ENCODE measurements around the gene ANTXR2.

ANTXR2 gene

GRCh38 chr4:79982601-79983322 lies 90.3 kb downstream of the ANTXR2 start:
- DNase-seq: no peak

DNA sequence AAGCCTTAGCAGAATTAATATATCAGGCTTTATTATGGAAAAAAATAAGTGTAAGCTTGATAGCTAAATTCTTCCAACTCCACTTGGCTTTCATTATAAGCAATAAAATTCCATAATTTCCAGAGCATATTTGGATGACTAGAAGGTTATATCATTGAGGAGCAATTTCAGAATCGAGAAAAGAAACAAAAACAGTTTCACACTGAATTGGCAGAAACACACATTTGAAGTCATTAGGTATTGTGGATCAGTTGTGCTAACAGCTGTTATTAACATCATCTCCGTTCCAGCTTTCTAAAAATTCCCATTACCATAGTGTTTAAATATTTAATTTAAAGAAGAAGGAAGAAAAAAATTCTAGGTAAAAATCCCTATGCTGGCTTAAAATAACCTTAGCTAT lies 92.6 kb downstream of the ANTXR2 start:
- DNase-seq: no peak

DNA sequence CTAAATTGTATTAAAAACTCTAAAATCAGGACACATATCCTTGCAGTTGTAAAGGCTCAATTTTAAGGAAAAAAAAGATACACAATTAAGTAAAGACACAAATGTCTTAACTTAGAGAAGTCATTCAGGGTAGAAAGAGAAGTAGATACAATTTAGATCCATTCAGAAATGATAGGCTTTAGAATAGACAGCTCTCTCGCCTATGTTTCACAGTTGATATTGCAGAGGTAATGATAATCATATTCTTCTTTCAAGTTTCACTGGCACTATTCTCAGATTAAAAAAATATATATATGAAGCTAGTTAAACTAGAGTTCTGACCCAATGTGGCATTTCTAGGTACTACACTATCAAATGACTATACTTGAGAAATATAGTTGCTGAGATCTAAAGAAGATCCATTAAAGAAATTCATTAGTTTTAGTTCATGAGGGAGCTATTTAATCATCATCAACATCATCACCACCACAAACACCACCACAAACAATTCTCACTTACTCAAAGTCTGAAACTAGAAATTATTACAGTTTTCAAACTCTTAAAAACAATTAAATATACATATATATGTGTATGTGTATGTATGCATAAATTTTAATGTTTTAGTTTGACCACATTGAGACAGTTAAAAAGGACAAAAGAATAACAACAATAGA lies 93.1 kb downstream of the ANTXR2 start:
- DNase-seq: no peak

- no peak for DNase-seq
These were observed 95.7 kb downstream of the ANTXR2 start for GRCh38 chr4:79977131-79977840.

GRCh38 chr4:79964400-79965211 lies 108.4 kb downstream of the ANTXR2 start:
- DNase-seq: no peak

GRCh38 chr4:79964020-79964399 lies 109.0 kb downstream of the ANTXR2 start:
- DNase-seq: no peak

GRCh38 chr4:79959652-79960051 lies 113.4 kb downstream of the ANTXR2 start:
- no peak for DNase-seq

DNA sequence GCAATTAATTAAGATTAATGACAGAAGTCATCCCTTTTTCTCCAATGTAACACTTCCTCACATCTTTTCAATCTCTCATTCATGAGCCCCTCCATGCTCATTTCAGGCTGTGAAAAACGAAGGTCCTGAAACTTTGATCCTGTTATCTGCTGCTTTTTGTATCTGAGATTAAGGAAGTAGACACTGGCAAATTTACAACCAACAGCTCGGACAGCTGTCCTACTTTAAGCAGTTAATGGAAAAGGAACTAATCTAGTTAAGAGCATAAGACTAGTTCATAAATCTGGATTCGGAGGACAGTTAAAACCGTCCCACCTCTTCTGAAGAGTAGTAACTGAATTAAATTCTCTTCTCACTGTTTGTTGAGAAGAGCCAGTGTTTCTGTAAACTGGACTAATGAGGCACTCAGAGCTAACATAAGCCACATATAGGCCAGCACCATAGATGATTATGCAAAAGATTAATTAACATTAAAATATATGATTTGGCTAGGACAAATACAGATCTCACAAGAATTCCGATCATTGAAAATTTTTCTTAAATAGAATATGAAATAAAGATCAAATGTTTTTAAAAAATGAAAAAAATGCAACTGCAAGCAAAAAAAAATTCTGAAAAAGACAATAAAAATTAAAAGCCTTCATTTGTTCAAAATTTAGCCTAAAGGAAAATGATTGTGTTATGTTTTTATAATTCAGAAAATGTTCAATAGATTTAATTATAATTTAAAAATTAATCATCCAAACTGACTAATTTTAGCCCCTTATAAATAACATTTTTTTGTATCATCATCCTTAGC lies 114.4 kb downstream of the ANTXR2 start:
- DNase-seq: peak; percentile 3 to 19

GRCh38 chr4:79949178-79949577 lies 123.9 kb downstream of the ANTXR2 start:
- no peak for DNase-seq

DNA sequence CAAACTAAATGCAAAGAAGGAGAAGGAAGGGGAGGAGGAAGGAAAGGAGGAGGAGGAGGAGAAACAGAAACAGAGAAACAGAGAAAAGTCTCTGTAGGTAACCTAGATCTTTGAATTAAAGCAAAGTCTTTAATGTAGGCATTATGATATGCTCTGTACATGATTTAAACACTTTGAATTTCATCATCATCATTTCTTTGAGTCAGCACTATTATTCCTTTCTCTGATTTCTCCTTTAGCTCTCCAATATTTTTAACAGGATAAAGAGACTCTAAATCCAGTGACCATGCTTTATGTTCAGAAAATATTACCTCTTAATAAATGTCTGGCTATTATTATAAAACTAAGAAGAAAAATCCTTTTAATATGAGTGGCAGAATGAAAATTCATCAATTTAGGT lies 124.3 kb downstream of the ANTXR2 start:
- no peak for DNase-seq

- no peak for DNase-seq
These were observed 124.8 kb downstream of the ANTXR2 start for GRCh38 chr4:79948261-79948660.

DNA sequence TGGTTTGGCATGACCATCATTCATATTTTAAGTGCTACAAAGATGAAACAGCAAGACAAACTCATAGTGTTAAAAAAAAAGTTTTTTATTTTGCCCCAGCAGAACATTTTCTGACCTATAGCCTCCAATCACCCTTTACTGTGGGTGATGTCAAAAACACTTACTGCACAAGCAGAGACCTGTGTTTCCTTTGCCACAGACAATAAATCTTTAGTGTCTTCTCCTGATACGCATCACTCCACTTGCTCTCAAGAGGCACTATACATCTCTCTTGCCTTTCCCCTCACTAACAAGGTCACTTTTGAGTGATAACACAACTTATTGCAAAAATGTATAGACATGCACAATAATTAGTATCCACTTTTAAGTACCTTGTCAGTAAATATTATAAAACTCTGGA lies 125.6 kb downstream of the ANTXR2 start:
- no peak for DNase-seq

DNA sequence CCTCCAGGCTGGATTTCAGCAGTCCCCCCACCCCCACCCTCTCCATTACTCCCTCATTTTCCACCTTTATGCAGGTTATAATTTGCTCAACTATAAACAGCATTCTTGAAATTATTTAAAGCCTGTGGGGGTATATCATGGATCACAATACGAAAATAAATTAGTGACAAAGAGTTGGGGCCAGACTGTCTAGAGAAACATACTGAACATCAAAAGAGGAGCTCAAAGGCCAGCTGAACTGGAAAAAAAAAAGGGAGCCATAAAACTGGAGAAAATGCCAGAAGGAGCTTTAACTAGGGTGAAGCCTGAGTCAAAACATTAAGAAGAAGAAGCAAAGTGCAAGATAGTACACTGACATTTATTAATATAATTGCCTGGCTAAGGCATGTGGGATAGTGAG lies 137.8 kb downstream of the ANTXR2 start:
- DNase-seq: no peak

GRCh38 chr4:79934660-79935059 lies 138.4 kb downstream of the ANTXR2 start:
- DNase-seq: no peak

DNA sequence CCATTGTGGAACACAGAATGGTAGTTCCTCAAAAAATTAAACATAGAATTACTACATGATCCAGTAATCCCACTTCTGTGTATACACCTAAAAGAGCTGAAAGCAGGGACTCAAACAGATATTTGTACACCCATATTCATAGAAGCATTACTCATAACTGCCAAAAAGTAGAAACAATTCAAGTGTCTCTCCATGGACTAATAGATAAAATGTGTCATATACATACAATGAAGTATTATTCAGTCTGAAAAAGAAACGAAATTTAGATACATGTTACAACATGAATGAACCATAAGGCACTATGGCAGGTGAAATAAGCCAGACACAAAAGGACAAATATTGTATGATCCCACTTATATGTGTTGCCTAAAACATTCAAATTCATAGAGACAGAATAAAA lies 145.1 kb downstream of the ANTXR2 start:
- DNase-seq: no peak

DNA sequence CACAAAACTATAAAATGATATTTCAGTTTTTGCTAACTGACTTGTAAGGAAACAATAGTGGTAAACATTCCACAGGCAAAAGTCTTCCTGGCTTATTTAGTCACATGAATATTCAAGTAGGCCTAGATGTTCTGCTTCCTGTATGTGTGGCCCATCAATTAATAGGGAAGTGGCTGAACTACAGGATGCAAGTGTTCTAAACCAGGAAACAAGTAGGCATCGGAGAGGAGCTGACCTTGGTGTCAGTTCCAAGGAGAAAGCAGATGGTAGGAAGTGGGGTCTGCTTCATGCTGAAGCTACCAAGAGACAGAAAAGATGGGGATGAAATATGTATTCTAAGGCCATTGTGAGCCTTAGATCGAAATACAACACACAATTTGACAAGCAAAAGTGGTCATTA lies 149.7 kb downstream of the ANTXR2 start:
- peak; percentile 30 to 48 for DNase-seq

GRCh38 chr4:79922011-79922410 lies 151.0 kb downstream of the ANTXR2 start:
- no peak for DNase-seq

DNA sequence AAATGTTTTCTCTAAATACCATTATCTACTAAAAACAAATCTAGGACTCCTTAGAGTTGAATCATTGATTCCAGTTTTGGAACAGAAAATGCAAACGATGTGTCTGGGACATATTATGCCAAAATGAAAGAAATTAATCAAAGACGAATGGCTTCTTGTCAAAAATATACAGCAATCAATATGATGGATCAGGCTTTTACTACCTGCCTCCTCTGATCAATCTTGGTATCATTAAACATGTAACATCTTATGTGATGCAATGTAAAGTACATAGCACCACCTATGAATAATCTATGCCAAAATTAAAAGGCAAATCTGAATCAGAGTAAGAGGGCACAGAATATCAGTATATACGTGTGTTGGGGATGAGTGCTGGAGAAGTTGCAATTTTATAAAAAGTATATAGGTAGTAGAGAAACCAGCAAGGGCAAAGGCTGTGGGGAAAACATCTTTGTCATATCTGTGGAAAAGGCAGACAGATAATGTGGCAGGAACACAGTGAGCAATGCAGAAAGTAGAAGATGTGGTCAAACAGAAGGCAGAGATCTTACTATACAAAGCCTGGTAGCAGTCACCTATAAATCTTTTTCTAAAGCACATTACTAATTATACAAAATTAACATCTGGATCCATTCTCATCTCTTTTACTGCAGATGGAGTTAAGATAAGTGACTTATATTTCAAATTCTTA lies 152.7 kb downstream of the ANTXR2 start:
- DNase-seq: no peak

GRCh38 chr4:79918292-79918691 lies 154.7 kb downstream of the ANTXR2 start:
- DNase-seq: no peak

- peak; percentile 37 to 48 for DNase-seq
These were observed 155.8 kb downstream of the ANTXR2 start for GRCh38 chr4:79917246-79917645.

- DNase-seq: no peak
These were observed 157.8 kb downstream of the ANTXR2 start for GRCh38 chr4:79915246-79915645.

GRCh38 chr4:79913581-79913980 lies 159.4 kb downstream of the ANTXR2 start:
- no peak for DNase-seq

Data from inflammatory macrophage (primary cell).